GM21367 (cell line): ENCODE results near the gene CPSF3.

Experiments
- ATAC-seq: cut with Tn5 transposase; IDR thresholded peaks from one replicate; pipeline ENCODE4 v1.9.1; 2021; ENCODE audit not compliant: unreplicated experiment

Gene CPSF3

GRCh38 chr2:9462886-9463697 is 39.6 kb downstream of the CPSF3 start:
- ATAC-seq: no peak

DNA sequence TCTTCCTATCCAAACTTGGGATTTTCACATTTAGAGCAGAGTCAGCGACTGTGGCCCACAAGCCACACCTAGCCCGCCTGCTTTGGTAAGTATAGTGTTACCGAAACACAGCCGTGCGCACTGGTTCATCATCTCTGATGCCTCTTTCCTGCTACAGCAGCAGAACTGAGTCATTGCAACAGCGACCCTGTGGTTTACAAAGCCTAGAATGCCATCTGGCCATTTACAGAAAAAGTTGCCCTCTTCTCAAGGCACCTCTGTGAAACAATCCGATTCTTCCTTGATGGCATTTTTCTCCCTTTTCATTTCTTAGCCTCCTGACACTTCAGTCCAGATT is 40.2 kb downstream of the CPSF3 start:
- ATAC-seq: no peak

DNA sequence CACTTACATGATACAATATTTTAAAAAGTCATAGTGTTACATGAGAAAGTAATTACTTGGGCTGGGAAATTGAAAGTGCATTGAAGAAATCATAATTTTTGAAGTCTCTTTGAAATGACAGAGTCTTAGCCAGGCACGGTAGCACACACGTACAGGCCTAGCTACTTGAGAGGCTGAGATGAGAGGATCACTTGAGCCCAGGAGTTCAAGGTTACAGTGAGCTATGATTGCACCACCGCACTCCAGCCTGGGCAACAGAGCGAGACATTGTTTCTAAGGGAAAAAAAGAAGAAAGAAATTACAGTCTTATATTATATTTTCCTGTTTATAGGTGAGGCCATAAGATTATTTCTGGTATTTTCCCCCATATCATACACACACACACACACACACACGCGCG is 41.7 kb downstream of the CPSF3 start:
- no peak for ATAC-seq

DNA sequence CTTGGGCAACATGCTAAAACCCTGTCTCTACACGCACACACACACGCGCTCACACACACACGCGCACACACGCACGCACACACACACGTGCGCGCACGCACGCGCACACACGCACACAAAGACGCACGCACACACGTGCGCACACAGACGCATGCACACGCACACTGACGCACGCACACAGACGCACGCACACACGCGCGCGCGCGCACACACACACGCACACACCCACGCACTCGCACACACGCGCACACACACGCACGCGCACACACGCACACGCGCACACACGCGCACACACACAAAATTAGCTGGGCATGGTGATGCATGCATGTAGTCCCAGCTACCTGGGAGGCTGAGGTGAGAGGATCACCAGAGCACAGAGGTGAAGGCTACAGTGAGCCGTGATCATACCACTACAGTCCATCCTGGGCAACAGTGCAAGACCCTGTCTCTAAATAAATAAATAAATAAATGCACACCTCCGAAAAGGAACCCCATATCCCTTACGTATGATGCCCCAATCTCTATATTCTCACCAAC is 42.8 kb downstream of the CPSF3 start:
- ATAC-seq: no peak

- no peak for ATAC-seq
Measured at GRCh38 chr2:9467687-9468086, 44.2 kb downstream of the CPSF3 start.

- no peak for ATAC-seq
Measured at GRCh38 chr2:9471206-9471605, 47.8 kb downstream of the CPSF3 start.

GRCh38 chr2:9472511-9472910 is 49.1 kb downstream of the CPSF3 start:
- no peak for ATAC-seq

GRCh38 chr2:9473308-9473984 is 50.0 kb downstream of the CPSF3 start:
- ATAC-seq: no peak

- ATAC-seq: peak; percentile 21
Measured at GRCh38 chr2:9473985-9474360, 50.5 kb downstream of the CPSF3 start.

- peak; percentile 72 for ATAC-seq
Measured at GRCh38 chr2:9474361-9475057, 51.1 kb downstream of the CPSF3 start, which contains the start of gene IAH1. IAH1 (plus strand) TSS chr2:9474551; CDS start chr2:9474567, 16 bp downstream.

DNA sequence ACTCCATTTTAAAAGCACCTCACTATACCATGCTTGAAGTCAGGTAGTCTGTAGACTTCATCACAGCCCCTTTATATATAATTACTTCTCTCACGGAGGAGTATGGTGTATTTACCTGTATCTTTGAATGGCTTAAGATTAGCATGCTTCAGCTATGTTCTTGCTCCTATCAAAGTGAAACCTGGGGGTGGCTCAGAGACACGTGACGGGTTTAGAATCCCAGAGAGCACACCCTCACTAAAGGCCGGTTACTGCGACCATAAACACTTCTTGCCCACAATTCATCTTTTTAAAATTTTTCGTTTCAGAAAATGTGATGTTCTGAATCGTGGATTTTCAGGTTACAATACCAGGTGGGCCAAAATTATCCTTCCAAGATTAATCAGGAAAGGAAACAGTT is 54.5 kb downstream of the CPSF3 start:
- ATAC-seq: no peak

- ATAC-seq: no peak
Measured at GRCh38 chr2:9478526-9478925, 55.1 kb downstream of the CPSF3 start.

- ATAC-seq: no peak
Measured at GRCh38 chr2:9480157-9480556, 56.7 kb downstream of the CPSF3 start.

GRCh38 chr2:9483107-9483506 is 59.7 kb downstream of the CPSF3 start:
- ATAC-seq: no peak

DNA sequence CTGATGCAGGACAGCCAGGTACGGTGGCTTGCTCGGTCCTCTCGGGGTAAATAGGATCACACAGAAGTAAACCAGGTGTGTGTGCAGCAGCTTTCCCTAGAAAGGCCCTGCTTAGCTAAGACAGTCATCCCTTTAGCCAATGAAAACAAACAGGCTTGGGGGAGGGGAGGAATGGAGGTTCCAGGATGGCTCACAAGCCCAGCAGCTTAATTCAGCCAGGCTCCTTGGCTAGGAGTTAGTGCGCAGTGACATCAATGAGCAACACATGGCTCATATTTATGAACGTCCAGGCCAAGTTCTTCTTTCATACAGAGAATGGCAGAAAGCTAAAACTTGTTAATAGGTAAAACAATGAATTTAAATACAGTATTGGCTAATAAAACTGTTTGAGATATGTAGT is 61.1 kb downstream of the CPSF3 start:
- no peak for ATAC-seq

GRCh38 chr2:9488583-9489547 is 65.4 kb downstream of the CPSF3 start:
- no peak for ATAC-seq

GRCh38 chr2:9490789-9491188 is 67.3 kb downstream of the CPSF3 start:
- no peak for ATAC-seq

GRCh38 chr2:9492927-9493326 is 69.5 kb downstream of the CPSF3 start:
- no peak for ATAC-seq

GRCh38 chr2:9493478-9493877 is 70.0 kb downstream of the CPSF3 start:
- no peak for ATAC-seq

DNA sequence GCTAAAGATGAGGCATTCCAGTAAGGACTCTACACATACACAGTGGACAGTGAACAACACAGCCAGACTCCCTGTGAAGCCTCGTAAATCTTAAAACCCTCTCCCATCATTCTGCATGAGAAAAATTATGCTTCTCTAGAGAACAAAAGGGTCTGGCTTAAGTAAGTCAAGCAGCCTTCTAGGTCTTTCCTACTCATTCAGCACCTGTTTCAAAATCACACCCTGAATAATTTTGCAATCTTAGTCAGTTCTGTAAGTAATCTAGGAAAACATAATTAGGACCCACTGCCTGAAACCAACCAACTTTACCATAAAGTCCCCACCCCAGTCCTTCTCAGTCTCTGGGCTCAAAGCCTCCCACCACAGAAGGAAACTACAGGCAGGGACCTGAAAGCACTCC is 70.6 kb downstream of the CPSF3 start:
- ATAC-seq: no peak

GRCh38 chr2:9497017-9497416 is 73.6 kb downstream of the CPSF3 start:
- no peak for ATAC-seq
